ENCODE results near the gene TRABD.
A peak's percentile ranks its signal among the peaks of the same experiment; 100 is the strongest.

TRABD gene

DNA sequence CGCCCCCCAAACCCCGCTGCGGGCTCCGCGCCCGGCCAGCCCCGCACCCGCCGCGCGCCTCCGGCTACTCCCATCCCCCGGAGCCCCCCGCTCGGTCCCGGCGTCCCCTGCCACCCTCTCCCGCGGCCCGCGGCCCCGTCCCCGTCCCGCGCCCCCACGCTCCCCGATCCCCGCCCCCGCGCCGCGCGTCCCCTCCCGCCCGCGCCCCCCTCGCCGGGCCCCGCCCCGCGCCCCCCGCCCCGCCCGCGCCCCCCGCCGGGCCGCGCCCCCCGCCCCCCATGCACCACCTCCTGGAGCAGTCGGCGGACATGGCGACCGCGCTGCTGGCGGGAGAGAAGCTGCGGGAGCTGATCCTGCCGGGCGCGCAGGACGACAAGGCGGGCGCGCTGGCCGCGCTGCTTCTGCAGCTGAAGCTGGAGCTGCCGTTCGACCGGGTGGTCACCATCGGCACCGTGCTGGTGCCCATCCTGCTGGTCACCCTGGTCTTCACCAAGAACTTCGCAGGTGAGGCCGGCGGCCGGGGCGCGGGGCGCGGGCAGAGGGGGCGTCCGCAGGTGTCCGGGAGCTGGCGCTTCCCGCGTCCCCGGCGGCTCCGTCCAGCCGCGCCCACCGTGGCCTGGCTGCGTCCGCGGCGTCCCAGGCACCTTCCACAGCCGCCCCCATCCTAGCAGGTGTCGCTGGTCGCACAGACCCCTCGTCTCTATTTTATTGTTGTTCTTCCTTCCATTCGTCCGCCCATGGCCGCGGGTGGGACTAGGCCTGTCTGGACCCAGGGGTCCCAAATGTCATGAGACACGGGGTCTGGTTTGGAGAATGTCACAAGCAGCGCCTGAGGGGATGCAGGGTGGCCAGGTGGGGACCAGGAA lies 15.0 kb upstream of the TRABD start, which contains the start of gene PANX2:
PANX2 (plus strand) TSS at position 279 of the 866 bp plus-strand sequence; CDS start at position 279, 0 bp downstream.
- no peaks in the 10 kb centered on the region for H3K9me3 ChIP-seq (ENCODE audit: control insufficient read depth, insufficient read depth, low read length)
- no peaks in the 10 kb centered on the region for H3K4me1 ChIP-seq (ENCODE audit: control insufficient read depth, insufficient read depth, low read length)
- H3K36me3 ChIP-seq (ENCODE audit: control insufficient read depth, insufficient read depth, low read length): peaks cover 2% of the 10 kb centered on the region
- H3K4me3 ChIP-seq (ENCODE audit: low read depth, low read length): peak within 1 kb of the TSS; percentile 69
- H3K27me3 ChIP-seq (ENCODE audit: control insufficient read depth, insufficient read depth, low read length): peaks cover 11% of the 10 kb centered on the region
- no peak within 1 kb of the TSS for H3K9ac ChIP-seq (ENCODE audit: low read depth, low read length)

GRCh38 chr22:50171319-50171964 lies 14.3 kb upstream of the TRABD start:
- Histone ChIP-seq H3K4me1 (ENCODE audit: control insufficient read depth, insufficient read depth, low read length) (no peaks in the 10 kb centered on the region), H3K4me3 (ENCODE audit: low read depth, low read length) (peak overlapping the region; percentile 69), H3K9ac (ENCODE audit: low read depth, low read length) (no peak overlapping the region), H3K9me3 (ENCODE audit: control insufficient read depth, insufficient read depth, low read length) (no peaks in the 10 kb centered on the region), H3K27me3 (ENCODE audit: control insufficient read depth, insufficient read depth, low read length) (peaks cover 11% of the 10 kb centered on the region), H3K36me3 (ENCODE audit: control insufficient read depth, insufficient read depth, low read length) (peaks cover 2% of the 10 kb centered on the region)

DNA sequence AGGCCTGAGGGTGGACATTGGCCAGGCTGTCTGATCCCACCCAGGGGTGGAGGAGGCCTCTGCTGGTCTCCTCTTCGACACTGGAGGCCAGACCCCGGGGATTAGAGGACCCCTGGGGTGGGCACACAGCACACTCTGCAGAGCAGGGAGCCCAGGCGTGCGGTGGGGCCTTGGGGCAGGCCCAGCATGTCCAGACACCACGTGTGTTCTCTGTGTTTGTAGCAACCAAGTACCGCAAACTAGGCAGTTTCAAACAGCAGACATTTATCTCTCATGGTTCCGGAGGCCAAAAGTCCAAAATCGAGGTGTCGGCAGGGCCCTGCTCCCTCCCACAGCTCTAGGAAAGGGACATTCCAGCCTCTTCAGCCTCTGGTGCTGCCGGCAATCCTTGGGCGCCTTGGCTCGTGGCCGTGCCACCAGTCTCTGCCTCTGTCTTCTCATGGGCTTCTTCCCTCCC lies 13.7 kb upstream of the TRABD start:
- H3K4me1 ChIP-seq (ENCODE audit: control insufficient read depth, insufficient read depth, low read length): no peaks in the 10 kb centered on the region
- H3K9ac ChIP-seq (ENCODE audit: low read depth, low read length): no peak overlapping the region
- peaks cover 2% of the 10 kb centered on the region for H3K36me3 ChIP-seq (ENCODE audit: control insufficient read depth, insufficient read depth, low read length)
- H3K27me3 ChIP-seq (ENCODE audit: control insufficient read depth, insufficient read depth, low read length): peaks cover 11% of the 10 kb centered on the region
- H3K4me3 ChIP-seq (ENCODE audit: low read depth, low read length): no peak overlapping the region
- no peaks in the 10 kb centered on the region for H3K9me3 ChIP-seq (ENCODE audit: control insufficient read depth, insufficient read depth, low read length)

GRCh38 chr22:50173311-50173982 lies 12.3 kb upstream of the TRABD start:
- Histone ChIP-seq H3K36me3 (ENCODE audit: control insufficient read depth, insufficient read depth, low read length) (peaks cover 2% of the 10 kb centered on the region), H3K27me3 (ENCODE audit: control insufficient read depth, insufficient read depth, low read length) (peaks cover 9% of the 10 kb centered on the region), H3K9ac (ENCODE audit: low read depth, low read length) (no peak overlapping the region), H3K9me3 (ENCODE audit: control insufficient read depth, insufficient read depth, low read length) (no peaks in the 10 kb centered on the region), H3K4me1 (ENCODE audit: control insufficient read depth, insufficient read depth, low read length) (no peaks in the 10 kb centered on the region), H3K4me3 (ENCODE audit: low read depth, low read length) (no peak overlapping the region)

DNA sequence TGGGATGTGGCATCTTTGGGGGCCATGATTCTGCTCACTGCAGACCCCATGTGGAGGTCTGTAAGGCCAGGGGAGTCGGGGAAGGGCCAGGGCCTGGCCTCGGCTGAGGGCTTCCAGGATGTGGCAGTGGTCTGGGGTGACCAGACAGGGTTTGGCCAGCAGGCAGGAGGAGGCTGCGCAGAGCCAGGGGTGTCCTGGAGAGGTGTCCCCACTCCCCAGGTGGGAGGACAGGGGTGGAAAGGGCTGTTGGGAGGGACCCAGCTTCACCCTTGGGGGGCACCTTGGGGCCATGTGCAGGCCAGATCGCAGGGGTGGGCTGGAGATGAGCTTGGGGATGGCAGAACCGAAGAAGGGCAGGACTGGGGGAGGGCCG lies 11.7 kb upstream of the TRABD start:
- Histone ChIP-seq H3K36me3 (ENCODE audit: control insufficient read depth, insufficient read depth, low read length) (peaks cover 2% of the 10 kb centered on the region), H3K9me3 (ENCODE audit: control insufficient read depth, insufficient read depth, low read length) (no peaks in the 10 kb centered on the region), H3K4me3 (ENCODE audit: low read depth, low read length) (no peak overlapping the region), H3K27me3 (ENCODE audit: control insufficient read depth, insufficient read depth, low read length) (peaks cover 5% of the 10 kb centered on the region), H3K9ac (ENCODE audit: low read depth, low read length) (no peak overlapping the region), H3K4me1 (ENCODE audit: control insufficient read depth, insufficient read depth, low read length) (no peaks in the 10 kb centered on the region)

DNA sequence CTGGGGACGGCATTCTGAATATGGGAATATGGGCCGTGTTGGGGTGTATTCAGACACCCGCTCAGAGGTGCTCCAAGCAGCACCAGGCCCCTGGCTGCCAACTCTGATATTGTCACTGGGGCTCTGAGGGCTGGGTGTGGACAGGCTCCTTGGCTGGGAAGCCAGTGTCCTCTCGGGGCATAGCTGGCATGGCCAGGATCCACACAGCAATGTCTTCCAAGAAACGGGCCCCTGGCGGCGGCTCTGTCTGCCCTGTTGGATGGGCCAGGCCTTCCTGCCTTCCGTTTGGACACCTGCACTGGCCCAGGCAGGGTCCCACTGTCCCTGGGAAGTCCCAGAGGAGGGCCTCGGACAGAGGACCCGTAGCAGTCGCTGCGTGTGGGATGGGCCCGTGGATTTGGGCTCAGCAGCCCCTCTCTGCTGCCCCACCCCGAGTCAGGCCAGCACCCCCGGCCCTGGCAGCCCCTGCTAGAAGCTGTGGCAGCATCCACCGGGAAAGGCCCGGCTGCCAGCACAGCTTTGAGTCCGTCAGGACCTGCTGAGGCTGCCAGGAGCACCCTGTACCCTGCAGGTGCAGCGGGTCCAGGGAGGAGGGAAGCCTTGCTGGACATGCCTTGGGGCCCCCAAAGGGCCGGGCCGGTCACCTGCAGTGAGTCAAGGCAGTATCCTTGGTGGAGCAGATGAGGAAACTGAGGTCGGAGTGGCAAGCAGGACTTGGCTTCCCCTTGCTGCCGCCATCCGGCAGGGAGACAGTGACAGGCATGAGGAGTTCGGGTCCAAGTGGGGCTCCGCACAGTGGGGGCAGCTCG lies 11.1 kb upstream of the TRABD start:
- Histone ChIP-seq H3K36me3 (ENCODE audit: control insufficient read depth, insufficient read depth, low read length) (peaks cover 6% of the 10 kb centered on the region), H3K4me3 (ENCODE audit: low read depth, low read length) (no peak overlapping the region), H3K27me3 (ENCODE audit: control insufficient read depth, insufficient read depth, low read length) (peaks cover 2% of the 10 kb centered on the region), H3K9me3 (ENCODE audit: control insufficient read depth, insufficient read depth, low read length) (no peaks in the 10 kb centered on the region), H3K4me1 (ENCODE audit: control insufficient read depth, insufficient read depth, low read length) (no peaks in the 10 kb centered on the region), H3K9ac (ENCODE audit: low read depth, low read length) (no peak overlapping the region)

DNA sequence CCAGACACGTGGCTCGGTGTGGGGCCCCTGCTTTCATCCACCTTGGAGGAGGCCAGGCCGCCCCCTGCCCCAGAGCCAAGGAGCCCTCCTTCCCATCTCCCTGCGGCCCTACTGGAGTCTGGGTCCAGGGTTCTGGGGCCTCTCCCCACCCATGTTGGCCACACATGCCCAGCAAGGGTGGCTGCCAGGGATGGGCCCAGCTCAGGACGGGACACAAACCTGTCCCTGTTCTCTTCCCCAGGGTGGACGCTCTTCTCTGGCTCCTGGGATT lies 10.6 kb upstream of the TRABD start:
- H3K4me3 ChIP-seq (ENCODE audit: low read depth, low read length): no peak overlapping the region
- no peaks in the 10 kb centered on the region for H3K4me1 ChIP-seq (ENCODE audit: control insufficient read depth, insufficient read depth, low read length)
- H3K9ac ChIP-seq (ENCODE audit: low read depth, low read length): no peak overlapping the region
- H3K27me3 ChIP-seq (ENCODE audit: control insufficient read depth, insufficient read depth, low read length): peaks cover 2% of the 10 kb centered on the region
- H3K36me3 ChIP-seq (ENCODE audit: control insufficient read depth, insufficient read depth, low read length): peaks cover 6% of the 10 kb centered on the region
- H3K9me3 ChIP-seq (ENCODE audit: control insufficient read depth, insufficient read depth, low read length): no peaks in the 10 kb centered on the region

DNA sequence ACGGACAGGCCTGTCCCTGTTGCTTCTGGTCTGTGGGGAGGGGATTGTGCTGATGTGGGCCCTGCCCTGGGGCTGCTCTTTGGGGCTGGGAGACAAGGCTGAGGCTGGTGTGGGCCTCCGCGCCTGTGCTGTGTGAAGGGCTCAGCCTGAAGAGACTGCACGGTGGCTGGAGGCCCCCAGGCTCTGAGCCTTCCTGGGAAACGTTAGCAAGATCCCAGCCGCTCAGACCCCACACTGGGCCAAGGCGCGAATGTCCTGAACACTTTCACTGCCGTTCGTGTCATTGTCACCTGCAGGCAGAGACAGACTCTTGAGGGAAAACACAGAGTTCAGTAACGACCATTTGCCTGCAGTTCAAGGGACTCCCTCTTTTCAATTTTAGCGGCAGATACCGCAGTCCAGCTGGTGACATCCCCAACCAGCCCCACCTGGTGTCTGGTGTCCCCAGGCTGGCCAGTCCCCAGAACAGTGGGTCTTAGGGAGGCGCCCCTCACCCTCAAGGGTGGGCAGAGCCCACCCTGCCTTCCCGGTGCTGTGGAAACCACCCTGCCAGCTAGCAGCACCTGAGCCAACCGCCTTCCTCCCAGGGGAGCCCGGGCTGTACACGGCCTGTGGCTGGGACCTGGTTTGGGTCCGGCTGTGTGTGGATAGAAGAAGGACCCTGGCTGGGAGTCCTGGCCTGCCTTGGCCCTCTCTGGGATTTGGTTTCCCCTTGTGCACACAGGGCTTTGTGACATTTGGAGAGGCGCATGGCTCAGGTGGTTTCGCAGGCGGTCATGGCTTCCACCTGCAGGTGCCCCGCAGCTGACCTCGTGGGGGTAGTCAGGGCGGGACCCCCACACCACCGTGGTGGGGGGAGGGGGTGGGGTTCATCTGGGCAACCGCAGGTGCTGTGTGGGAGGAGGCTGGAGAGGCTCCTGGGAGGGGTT lies 9.5 kb upstream of the TRABD start:
- peaks cover 6% of the 10 kb centered on the region for H3K36me3 ChIP-seq (ENCODE audit: control insufficient read depth, insufficient read depth, low read length)
- H3K9ac ChIP-seq (ENCODE audit: low read depth, low read length): no peak overlapping the region
- H3K9me3 ChIP-seq (ENCODE audit: control insufficient read depth, insufficient read depth, low read length): no peaks in the 10 kb centered on the region
- H3K4me3 ChIP-seq (ENCODE audit: low read depth, low read length): no peak overlapping the region
- peaks cover 2% of the 10 kb centered on the region for H3K27me3 ChIP-seq (ENCODE audit: control insufficient read depth, insufficient read depth, low read length)
- no peaks in the 10 kb centered on the region for H3K4me1 ChIP-seq (ENCODE audit: control insufficient read depth, insufficient read depth, low read length)

- Histone ChIP-seq H3K27me3 (ENCODE audit: control insufficient read depth, insufficient read depth, low read length) (no peaks in the 10 kb centered on the region), H3K4me1 (ENCODE audit: control insufficient read depth, insufficient read depth, low read length) (no peaks in the 10 kb centered on the region), H3K9ac (ENCODE audit: low read depth, low read length) (no peak overlapping the region)
These were observed 8.7 kb upstream of the TRABD start for GRCh38 chr22:50176850-50177536.

More at GRCh38 chr22:50176850-50177536, 8.7 kb upstream of the TRABD start:
- Histone ChIP-seq H3K4me3 (ENCODE audit: low read depth, low read length) (no peak overlapping the region), H3K9me3 (ENCODE audit: control insufficient read depth, insufficient read depth, low read length) (no peaks in the 10 kb centered on the region), H3K36me3 (ENCODE audit: control insufficient read depth, insufficient read depth, low read length) (peaks cover 6% of the 10 kb centered on the region)
